ENCODE results near the gene CEP295NL.
"Not testable (repeated sequence)": the region's sequence is repeated elsewhere in the genome, so short reads cannot be mapped to it uniquely, and the experiment has no call there.

Gene CEP295NL

DNA sequence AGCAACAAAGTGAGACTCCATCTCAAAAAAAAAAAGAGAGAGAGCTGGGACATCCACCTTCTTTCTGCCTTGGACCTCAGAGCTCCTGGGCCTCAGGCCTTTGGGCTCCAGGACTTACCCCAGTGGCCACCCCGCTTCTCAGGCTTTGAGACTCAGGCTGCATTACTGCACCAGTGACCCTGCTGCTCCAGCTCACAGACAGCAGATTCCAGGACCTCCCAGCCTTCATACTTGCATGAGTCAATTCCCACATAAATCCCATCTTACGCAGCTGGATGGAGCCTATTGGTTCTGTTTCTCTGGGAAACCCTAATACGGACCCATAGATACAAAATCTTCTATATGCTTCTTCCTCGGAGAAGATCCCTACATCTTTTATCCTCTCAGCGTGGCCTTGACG is 2.1 kb upstream of the CEP295NL start:
- DNase-seq (ENCODE audit: low read depth) = no peak

DNA sequence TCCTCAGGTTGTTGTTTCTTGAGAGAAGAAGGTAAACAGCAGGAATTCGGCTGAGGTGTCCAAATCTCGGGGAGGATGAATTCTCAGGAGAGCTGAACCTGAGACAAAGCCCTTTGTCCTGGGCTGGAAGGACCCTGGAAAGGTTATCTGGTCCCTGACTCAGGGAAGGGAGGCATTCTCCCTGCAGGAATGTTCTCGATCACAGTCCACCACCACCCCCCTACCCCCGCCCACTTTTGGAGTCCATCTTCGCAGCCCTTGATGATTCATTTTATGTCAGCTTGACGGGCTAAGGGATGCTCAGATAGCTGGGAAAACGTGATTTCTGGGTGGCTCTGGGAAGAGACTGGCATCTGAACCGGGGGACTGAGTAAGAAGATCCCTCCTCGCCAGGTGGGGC is 1.4 kb upstream of the CEP295NL start:
- no peak for DNase-seq (ENCODE audit: low read depth)

DNA sequence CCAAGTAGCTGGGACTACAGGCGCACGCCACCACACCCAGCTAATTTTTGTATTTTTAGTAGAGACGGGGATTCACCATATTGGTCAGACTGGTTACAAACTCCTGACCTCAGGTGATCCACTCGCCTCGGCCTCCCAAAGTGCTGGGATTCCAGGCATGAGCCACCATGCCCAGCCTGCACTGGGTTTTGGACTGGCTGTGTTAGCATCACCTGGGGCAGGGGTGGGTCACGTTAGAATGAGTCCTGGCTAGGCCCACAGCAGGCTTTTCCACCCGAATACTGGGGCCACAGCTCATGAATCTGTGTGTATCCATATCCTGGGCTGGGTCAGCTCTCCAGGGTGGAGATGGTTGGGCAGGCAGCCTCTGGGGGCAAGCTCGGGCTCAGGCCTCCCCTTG is 770 bp downstream of the CEP295NL start:
- DNase-seq (ENCODE audit: low read depth) = not testable (repeated sequence)

DNA sequence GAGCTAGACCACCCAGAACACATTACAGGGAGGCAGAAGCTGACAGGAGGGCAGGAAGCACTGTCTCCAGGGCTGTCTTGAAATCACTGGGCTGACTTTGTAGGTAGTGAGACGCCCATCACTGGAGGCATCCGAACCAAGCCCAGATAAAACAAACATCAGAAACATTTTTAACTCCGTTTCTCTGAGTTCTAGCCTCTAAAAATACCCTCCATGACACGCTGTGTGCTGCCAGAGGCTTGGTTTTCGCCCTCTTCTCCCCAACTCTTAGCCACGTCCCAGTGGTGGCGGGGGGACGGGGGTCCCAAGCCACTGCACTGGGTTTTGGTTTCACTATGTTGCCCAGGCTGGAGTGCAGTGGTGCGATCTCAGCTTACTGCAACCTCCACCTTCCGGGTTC is 1.2 kb downstream of the CEP295NL start:
- DNase-seq (ENCODE audit: low read depth) = no peak

DNA sequence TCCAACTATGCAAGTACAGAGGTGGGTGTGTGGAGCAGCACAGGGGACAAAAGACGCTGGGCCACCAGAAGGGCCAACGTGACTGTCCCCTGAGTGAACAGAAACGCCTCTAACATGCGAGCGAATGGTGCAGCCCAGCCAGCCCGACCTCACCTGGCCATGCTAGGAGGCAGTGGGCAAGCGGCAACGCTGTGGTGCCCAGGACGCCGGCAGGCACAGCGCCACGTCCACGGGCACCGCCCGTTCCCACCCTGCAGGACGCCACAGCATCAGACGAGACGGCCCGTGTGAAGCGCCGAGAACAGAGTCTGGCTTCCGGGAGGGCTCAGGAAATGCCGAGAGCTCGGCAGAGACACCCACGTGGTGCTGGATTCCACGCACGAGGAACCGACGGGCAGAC is 2.2 kb downstream of the CEP295NL start:
- DNase-seq (ENCODE audit: low read depth) = no peak

DNA sequence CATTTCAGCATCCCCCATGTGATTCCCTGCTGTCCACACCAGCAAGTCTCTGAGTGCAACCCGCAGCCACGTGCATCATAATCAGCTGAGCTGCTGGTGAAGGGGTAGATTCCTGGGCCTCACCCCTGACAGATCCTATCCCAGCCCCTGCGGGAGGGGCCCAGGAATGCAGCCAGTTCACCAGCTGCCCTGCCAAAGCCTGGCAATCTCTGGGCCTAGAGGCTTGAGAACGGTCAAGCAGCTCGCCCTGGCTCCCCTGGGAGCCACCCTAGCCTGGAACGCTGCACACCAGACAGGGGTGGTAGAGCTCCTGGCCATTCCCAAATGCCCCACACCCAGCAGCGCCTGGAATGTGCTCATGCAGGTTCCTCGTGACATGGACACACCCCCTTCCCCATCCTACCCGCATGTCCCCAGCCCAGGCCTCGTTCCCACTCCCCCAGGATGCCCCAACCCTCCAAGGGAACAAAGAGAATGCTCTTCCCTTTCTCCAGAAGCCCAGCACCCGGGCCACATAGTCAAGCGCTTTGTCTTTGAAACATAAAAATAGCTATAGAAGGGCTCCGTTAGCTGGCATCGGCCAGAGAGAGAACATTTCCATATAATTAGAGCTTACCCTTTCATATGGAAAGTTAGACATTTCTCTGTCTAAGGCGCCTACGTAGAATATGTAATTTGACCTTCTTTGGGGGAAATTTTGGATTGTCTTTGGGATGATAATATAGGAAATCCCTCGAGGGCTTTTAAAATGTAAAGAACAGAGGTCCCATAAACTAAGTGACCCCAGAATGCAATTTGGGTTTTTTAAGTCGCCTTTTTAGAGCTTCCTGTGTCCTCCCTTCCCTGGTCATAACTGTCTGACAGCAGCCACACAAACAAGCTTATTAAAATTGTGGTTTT is 3.4 kb downstream of the CEP295NL start:
- DNase-seq (ENCODE audit: low read depth) = no peak

DNA sequence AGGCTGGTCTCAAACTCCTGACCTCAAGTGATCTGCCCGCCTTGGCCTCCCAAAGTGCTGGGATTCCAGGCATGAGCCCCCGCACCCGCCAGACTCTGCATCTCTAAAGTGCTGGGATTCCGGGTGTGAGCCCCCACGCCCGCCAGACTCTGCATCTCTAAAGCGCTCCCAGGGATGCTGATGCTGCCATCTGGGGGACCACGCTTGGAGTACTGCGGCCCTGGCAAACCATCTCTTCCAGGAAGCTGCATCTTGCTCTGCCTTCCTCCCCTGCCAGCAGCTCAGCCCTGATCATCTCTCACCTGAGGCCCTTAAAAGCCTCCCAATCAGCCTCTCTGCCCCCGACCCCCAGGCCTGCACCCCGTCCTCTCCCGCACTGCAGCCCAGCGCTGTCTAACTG is 4.1 kb downstream of the CEP295NL start:
- no peak for DNase-seq (ENCODE audit: low read depth)

DNA sequence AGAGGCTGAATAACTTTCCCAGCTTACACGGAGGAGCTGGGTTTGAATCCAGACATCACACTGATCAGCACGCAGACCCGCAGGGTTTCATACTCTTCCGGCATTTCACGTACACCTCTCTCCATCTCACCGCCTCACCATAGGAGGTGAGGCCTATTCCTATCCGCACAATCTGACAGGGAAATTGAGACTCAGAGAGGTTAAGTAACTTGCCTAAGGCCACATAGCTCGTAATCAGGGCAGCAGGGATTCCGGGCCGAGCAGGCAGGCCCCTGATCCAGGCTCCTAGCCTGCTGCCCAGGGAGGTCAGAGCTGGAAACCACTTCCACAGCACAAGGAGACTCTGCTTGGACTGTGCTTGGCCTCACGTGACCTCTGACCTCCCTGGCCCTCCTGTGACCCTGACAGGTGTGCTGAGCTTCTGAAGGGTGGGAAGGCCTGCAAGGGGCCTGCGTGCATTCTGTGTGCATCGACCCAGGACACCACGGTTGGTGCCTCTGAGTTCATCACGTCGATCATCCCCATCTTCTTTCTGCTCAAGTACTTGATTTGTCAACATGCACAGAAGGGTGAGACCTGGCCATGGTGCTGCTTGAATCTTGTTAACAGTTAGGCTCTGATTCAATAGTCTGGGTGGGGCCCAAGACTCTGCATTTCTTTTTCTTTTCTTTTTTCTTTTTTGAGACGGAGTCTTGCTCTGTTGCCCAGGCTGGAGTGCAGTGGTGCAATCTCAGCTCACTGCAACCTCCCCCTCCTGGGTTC is 4.7 kb downstream of the CEP295NL start:
- DNase-seq (ENCODE audit: low read depth) = no peak

DNA sequence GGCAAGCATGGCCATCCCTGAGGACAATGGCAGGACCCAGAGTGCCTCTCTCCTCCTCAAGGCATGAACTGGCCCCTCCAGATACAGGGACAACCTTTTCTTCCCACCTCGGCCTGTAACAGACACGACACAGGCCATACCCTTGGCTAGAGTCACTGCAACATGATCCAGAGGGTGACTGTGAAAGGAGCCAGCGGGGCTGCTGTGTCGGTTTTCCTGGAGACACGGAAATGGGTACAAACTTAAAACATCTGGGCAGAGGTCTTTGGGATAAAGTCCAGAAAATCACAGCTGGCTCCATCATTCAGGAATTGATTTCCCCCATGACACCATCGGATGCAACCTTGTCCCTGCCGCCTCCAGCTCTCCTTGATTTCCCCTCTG is 5.3 kb downstream of the CEP295NL start:
- DNase-seq (ENCODE audit: low read depth) = no peak

DNA sequence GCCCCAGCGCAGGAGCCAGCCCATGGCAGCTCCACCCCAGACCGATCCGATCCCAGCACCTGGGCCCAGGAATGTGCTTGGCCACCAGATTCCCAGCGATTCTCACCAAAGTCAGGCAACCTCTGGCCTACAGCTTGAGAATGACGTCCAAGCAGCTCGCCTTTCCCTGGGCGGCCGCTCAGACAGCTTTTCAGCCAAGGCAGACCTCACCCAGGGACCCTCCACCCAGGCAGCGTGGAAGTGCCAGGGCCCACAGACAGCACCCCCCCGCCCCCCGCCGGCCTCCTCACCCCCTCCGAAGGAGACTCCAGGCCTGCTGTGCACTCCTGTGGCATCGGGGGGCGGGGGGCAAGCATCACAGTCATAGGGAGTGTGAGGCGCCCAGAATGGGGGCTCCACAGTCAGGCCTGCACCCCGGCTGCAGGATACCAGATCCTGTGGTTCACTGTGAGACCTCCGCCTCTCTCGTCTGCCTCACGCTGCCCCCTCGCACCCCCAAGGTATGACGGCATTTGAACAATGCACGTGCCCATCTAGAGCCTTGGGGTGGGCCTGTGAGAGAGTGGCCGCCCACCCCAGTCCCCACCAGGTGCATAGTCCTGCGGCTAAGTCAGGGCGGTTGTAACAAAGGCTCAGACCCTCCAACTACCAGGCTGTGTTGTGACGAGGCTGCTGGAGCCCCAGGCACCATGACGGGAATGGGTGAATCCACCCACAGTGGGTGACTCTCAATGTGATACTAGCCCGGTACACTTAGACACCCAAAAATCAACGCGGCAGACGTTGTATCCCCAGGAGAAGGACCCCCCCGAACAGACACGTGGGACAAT is 6.0 kb downstream of the CEP295NL start:
- DNase-seq (ENCODE audit: low read depth) = no peak

DNA sequence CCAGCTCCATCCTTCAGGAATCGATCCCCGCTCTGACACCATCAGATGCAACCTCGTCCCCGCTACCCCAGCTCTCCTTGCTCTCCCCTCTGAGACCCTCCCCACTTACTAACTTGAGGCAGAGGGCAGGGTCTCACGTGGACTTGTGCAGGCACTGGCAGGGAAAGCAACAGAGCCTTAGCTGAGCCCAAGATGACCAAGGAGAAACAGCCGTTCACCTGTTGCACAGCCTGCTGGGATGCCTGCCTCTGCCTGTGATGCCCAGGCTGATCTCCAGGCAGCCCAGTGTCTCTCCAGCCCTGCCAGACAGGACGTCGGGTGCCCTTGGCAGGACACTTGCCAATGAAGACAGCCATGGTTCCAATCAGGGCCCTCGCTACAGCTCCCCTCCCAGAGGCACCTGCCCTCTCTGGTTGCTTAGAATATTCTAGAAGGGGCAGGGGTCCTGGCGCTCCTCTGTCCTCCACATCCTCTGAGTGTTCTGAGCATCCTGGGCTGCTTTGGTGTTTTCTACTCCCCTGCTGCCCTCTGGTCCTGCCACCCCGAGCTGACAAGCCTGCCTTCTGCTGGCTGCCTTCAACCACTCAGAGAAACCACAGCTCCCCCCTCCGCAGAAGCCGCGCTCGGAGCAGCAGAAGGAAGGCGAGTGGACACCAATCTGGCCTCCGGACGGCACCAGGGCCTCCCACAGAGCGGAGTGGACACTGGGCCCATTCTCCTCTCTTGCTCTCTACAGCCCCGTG is 6.7 kb downstream of the CEP295NL start:
- no peak for DNase-seq (ENCODE audit: low read depth)

DNA sequence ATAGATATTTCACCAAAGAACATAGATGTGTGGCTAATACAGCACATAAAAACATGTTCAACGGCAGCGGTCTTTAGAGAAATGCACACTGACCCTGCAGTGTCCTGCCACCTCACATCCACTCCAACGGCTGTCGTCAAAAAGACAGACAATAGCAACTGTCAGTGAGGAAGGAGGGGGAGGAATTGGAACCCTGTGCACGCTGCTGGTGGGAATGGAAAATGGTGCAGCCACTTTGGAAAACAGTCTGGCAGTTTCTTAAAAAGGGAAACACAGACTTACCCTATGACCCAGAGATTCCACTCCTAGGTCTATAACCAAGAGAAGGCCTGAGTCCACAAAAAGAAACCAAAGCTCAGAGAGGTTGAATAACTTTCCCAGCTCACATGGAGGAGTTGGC is 7.7 kb downstream of the CEP295NL start:
- DNase-seq (ENCODE audit: low read depth) = no peak

DNA sequence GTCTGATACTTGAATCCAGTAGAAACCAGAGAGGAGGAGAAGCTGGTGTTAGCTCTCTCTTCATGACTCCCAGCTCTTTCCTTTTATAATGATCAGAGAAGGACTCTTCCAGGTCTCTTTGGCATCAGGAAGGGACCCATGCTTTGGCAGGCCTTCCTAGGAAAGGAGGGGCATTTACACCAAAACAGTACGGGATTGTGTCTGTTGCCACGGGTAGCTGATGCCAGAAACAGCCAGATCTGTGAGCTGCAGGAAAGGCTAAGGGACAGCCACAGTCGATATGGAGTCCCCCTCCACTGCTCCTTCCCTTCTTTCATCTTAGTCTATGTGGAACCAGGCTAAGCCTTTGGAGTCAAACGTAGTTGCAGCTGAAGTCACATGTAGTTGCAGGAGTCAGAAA is 9.3 kb downstream of the CEP295NL start:
- no peak for DNase-seq (ENCODE audit: low read depth)

DNA sequence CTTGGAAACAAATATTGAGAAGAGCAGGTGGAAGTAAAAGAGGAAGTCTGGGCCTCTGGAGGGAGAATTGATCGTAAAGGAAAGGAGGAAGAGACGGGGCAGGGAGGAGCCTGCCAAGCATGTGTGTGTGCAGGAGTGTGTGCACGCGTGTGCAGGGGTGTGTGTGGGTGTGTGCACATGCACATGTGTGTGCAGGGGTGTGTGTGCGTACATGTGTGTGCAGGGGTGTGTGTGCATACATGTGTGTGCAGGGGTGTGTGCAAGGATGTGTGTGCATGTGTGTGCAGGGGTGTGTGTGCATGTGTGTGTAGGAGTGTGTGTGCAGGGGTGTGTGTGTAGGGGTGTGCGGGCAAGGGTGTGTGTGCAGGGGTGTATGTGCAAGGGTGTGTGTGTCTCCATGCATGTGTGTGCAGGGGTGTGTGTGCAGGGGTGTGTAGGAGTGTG is 10.0 kb downstream of the CEP295NL start:
- no peak for DNase-seq (ENCODE audit: low read depth)

DNA sequence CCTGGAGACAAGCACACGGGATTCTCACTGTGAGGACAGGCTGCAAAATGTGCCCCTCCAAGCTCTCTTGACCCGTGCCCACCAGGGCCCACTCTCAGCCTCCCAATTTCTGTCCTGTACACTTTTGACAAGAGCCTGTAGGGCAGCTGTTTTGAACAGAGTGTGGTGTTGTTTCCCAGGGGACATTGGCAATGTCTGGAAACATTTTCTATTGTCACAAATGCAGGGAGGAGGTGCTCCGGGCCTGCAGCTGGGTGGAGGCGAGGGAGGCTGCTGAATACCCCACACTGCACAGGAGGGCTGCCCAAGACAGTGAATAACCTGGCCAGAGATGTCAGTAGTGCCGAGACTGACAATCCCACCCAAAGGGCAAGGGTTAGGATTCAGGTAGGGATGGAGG is 10.5 kb downstream of the CEP295NL start:
- DNase-seq (ENCODE audit: low read depth) = no peak

DNA sequence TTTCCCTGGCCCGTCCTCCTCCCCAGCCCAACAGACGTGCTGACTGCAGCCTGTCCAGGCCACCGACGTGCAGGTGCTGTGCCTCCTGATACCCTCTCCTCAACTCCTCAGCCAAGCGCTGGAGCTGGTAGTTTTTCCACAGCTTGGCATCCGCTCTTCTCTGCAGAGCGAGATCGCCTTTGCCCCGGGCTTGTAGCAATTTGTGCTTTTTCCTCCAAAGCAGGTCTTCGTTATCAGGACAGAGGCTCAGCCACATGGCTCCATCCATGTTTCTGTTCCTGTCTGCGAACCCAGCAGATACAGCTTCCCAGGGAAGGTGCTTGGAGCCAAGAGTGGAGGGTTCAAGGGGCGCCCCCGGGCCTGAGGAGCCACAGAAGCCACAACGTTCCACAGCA is 10.9 kb downstream of the CEP295NL start:
- no peak for DNase-seq (ENCODE audit: low read depth)

DNA sequence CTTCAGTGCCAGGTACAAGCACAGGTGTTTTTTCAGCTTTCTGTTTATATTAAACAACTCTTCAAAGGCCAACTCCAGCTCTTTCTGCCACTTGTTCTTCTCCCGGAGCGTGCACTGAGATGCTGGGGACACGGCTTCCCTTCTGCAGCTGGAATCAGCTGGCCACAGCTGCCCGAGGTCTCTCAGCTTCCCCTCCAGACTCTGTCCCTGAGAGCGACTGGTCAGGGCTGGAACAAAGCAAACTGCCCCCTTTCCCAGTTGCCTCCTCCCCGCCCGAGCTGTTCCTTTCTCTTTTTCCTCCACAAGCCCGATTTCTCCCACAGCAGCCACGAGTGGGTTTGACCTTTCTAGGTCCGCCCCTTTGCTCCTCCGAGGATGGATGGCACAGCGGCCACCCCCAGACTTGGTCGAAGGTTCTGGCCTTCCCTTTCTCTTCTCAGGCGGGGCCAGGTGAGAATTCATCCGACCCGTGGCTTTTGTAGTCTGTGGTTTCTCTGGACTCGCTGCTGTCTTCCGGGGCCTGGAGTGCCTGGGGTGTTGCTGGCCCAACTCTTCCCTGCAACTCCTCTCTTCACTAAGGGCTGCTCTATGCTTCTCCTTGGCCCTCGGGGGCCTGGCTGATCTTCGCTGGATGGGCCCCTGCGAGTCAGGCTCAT is 11.5 kb downstream of the CEP295NL start:
- DNase-seq (ENCODE audit: low read depth) = no peak

DNA sequence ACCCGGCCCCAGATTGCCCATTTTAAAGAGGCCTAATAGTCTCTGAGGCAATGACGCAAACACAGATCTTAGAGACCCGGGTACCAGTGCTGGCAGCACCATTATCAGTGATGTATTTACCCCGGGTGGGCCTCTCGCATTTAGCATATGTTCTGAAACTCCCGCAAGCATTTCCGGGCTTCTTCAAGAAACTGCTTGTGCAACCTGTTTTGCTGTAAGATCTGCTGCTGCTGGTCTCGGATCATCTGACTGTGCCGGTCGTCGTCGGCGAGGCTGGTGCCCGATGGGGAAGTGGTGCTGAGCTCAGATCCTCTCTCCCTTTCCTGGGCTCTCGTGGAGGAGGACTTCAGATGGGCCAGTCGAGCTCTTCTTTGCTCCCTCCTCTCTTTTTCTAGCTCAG is 12.5 kb downstream of the CEP295NL start:
- DNase-seq (ENCODE audit: low read depth) = no peak

DNA sequence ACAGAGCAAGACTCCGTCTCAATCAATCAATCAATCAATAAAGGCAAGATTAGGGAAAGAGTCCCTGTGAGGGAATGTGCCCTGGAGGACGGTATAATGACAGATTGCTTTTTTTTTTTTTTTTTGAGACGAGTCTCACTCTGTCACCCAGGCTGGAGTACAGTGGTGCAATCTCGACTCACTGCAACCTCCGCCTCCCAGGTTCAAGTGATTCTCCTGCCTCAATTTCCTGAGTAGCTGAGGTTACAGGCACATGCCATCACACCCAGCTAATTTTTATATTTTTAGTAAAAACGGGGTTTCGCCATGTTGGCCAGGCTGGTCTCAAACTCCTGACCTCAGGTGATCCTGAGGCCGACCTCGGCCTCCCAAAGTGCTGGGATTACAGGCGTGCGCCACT is 12.9 kb downstream of the CEP295NL start:
- DNase-seq (ENCODE audit: low read depth) = not testable (repeated sequence)

DNA sequence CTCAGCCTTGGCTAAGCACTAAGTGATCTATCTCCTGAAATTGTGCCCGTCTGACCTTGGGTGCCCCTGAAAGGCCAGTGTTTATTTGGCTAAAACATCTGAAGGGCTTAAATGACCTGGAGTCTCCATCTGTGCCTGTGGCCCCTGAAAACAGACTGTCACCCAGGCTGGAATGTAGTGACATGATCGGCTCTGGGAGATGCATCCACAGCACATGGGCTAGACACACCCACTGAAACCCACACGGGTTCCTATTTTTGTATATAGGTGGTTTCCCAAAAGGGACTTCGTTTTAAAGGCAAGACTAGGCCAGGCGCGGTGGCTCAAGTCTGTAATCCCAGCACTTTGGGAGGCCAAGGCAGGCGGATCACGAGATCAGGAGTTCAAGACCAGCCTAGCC is 13.5 kb downstream of the CEP295NL start:
- DNase-seq (ENCODE audit: low read depth) = no peak

DNA sequence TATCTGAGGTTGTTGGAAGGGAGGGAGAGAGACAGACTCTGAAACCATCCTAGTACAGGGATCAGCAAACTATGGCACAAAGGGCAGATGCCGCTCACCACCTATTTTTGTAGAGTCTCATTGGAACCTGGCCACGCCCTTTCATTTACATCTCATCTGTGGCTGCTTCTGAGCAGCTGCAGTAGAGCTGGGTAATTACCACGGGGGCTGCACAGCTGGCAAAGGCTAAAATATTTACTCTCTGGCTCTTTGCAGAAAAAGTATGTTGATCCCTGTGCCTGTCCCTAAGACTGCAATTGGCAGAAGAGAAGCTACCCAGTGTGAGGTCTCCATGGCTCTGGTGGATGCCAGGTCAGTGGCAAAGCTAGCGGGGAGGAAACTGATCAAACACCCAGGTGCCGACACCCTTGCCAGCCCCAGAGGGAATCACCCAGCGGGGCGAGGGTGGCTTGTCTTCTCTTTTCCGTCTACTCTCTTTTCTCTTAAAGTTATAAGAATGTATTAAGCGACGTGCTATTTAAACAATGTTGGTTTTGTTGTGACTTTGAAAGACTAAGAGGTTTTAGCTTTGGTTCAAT is 14.0 kb downstream of the CEP295NL start:
- DNase-seq (ENCODE audit: low read depth) = no peak
